K562 (cell line): Measurements from ENCODE around the gene TRAPPC2B.

Experiments
- ARHGAP35 ChIP-seq: fragments of 450-650 bp; IDR thresholded peaks from 2 replicates; pipeline ENCODE4 v1.6.1; 2018; ENCODE audit not compliant: partially characterized antibody
- ARID2 ChIP-seq: fragments of 450-650 bp; IDR thresholded peaks from 2 replicates; pipeline ENCODE4 v1.6.1; 2017; ENCODE audit warnings: antibody characterized with exemption, mild to moderate bottlenecking
- EGR1 ChIP-seq: fragments of 450-650 bp; conservative IDR thresholded peaks from 2 replicates; pipeline ENCODE4 v1.6.1; 2017; ENCODE audit warnings: mild to moderate bottlenecking
- EHMT2 ChIP-seq: fragments of 450-650 bp; IDR thresholded peaks from 2 replicates; pipeline ENCODE4 v1.6.1; 2018; ENCODE audit warnings: antibody characterized with exemption
- EZH2 ChIP-seq: IDR thresholded peaks from 2 replicates; pipeline ENCODE4 v1.6.1; 2012; ENCODE audit warnings: low read depth, mild to moderate bottlenecking, inconsistent platforms, low read length, borderline replicate concordance
- FOXA1 ChIP-seq: fragments of 450-650 bp; IDR thresholded peaks from 2 replicates; pipeline ENCODE4 v1.6.1; 2016; ENCODE audit warnings: mild to moderate bottlenecking, borderline replicate concordance
- ILF3 ChIP-seq: fragments of 450-650 bp; IDR thresholded peaks from 2 replicates; pipeline ENCODE4 v1.6.1; 2018; ENCODE audit warnings: antibody characterized with exemption, mild to moderate bottlenecking, moderate library complexity, borderline replicate concordance
- NFE2 ChIP-seq: IDR thresholded peaks from 2 replicates; pipeline ENCODE4 v1.6.1; 2014; ENCODE audit warnings: antibody characterized with exemption, low read depth
- NR2C2 ChIP-seq, 2 experiments: fragments of 200-800 bp in 1 of 2; sonication (Bioruptor generic) in 1 of 2; sonication (generic) in 1 of 2; formaldehyde crosslinking in 1 of 2; IDR thresholded peaks; 2 replicates each; pipeline versions ENCODE4 v1.6.1 to v1.8.0; 2016 to 2022; ENCODE audit warnings: mild to moderate bottlenecking in 1 of 2, missing compliant biosample characterization in 1 of 2, missing genetic modification characterization in 1 of 2, missing genetic modification reagents in 1 of 2
- POLR2A ChIP-seq: fragments of 450-650 bp; conservative IDR thresholded peaks from 2 replicates; pipeline ENCODE4 v1.6.1; 2016
- RREB1 ChIP-seq: fragments of 250-450 bp; sonication (Bioruptor Pico); IDR thresholded peaks from 2 replicates; pipeline ENCODE4 v1.4.0; 2020
- TBP ChIP-seq: optimal IDR thresholded peaks from 2 replicates; pipeline ENCODE3; 2011; ENCODE audit warnings: low read depth, low read length, improper control_type of control experiment
- TSHZ1 ChIP-seq: fragments of 250-450 bp; sonication (Bioruptor Pico); IDR thresholded peaks from 2 replicates; pipeline ENCODE4 v1.4.0; 2020; ENCODE audit warnings: mild to moderate bottlenecking, moderate library complexity
- ZNF121 ChIP-seq: sonication (generic); formaldehyde crosslinking; conservative IDR thresholded peaks from 2 replicates; pipeline ENCODE4 v1.8.0; 2022; ENCODE audit warnings: missing genetic modification reagents

- TF ChIP-seq RREB1 (CRISPR knock-in tag) = no peak
- TF ChIP-seq EHMT2 = no peak
- TF ChIP-seq ARHGAP35 = no peak
- no peak for TF ChIP-seq POLR2A
- no peak for TF ChIP-seq EZH2
- TF ChIP-seq FOXA1 = no peak
- TF ChIP-seq ILF3 = no peak
- no peak for TF ChIP-seq NR2C2 (CRISPR knock-in tag; IDR thresholded peaks at IDR 0.05)
- TF ChIP-seq NR2C2 (tag; IDR thresholded peaks at IDR 0.05) = no peak
- no peak for TF ChIP-seq NFE2
- TF ChIP-seq TSHZ1 = no peak
- TF ChIP-seq ZNF121 = no peak
- TF ChIP-seq EGR1 = no peak
- TF ChIP-seq ARID2 = no peak
- TF ChIP-seq TBP = no peak
Measured at GRCh38 chr19:57398868-57399267, 35.5 kb downstream of the TRAPPC2B start.
